Measurements from ENCODE around the gene TBCD. TPM values are rescaled to one million over a fixed set of nuclear protein-coding genes. Genes with fewer than 3 reads are reported as not detected.

TBCD gene
- total and polyA plus RNA-seq, 9 of the 15 experiments (the other 6 are each of a cell fraction or from before 2014, with no cell fraction given) = 8.9 to 98.5 (median 28.0) TPM

DNA sequence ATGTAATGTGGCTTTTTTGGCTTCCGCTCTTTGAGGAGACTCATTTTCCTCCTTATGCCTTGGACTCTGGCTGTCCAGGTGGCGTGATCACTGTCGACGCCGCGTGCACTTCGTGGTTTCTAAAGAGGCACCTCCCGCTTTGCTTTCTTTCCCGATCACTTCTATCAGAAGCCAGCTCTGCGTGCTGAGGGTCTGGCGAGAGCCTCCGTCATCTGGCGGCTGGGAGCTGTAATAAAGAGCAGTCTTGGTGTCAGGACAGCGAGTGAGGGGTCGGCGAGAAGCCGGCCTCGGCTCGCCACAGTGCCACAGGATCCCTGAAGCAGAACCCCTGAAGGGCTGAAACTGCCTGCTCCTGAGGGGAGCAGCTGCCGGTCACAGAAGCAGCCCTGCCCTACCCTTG, 80.5 kb downstream of the TBCD start:
- no peak overlapping the region for H3K27ac ChIP-seq (ENCODE audit: extremely low read depth, low read depth, low read length)
- ChIA-PET CTCF (ENCODE audit: low intra/inter-chr PET ratio) (no interaction called here), POLR2A (interaction anchor here (0.9 to 1.0 kb wide), 2 partner anchors 10 to 11 kb away, joined by 3 read pairs; no protein-coding TSS in a partner anchor)
- H3K4me3 ChIP-seq = no peak overlapping the region
- no peaks in the 10 kb centered on the region for H3K9me1 ChIP-seq (ENCODE audit: control insufficient read depth, insufficient read depth, low read length)
- 82% methylated on average over 18 of the region's 20 CpGs for WGBS (ENCODE audit: insufficient coverage, low coverage, missing lambda C conversion rate)
- no peak for FAIRE-seq
- TF ChIP-seq NFIC (IDR thresholded peaks at IDR 0.05) (no peak), CBX8 (IDR thresholded peaks at IDR 0.05; ENCODE audit: borderline replicate concordance, extremely low read depth, low read depth, low read length, poor library complexity, severe bottlenecking) (no peak), SIN3B (IDR thresholded peaks at IDR 0.05; ENCODE audit: low read depth) (no peak), ZNF57 (CRISPR knock-in tag; IDR thresholded peaks at IDR 0.05) (no peak), RBM34 (IDR thresholded peaks at IDR 0.05; ENCODE audit: borderline replicate concordance, insufficient read depth, low read length) (no peak), ZNF324 (CRISPR knock-in tag; IDR thresholded peaks at IDR 0.05) (no peak), HDAC6 (IDR thresholded peaks at IDR 0.05; ENCODE audit: low read depth, low read length) (no peak), ZFP30 (CRISPR knock-in tag; IDR thresholded peaks at IDR 0.05; ENCODE audit: borderline replicate concordance) (no peak), BCOR (IDR thresholded peaks at IDR 0.05) (no peak), ID3 (CRISPR knock-in tag; IDR thresholded peaks at IDR 0.05) (no peak), ID3 (tag; IDR thresholded peaks at IDR 0.05) (no peak), PYGO2 (tag; IDR thresholded peaks at IDR 0.05) (no peak), HSF4 (CRISPR knock-in tag; IDR thresholded peaks at IDR 0.05; ENCODE audit: borderline replicate concordance) (no peak), E2F1 (CRISPR knock-in tag; IDR thresholded peaks at IDR 0.05) (no peak), NCOA4 (IDR thresholded peaks at IDR 0.05; ENCODE audit: partially characterized antibody) (no peak), NR3C1 (CRISPR knock-in tag; IDR thresholded peaks at IDR 0.05) (no peak)
- TF ChIP-seq, protein P1, sequence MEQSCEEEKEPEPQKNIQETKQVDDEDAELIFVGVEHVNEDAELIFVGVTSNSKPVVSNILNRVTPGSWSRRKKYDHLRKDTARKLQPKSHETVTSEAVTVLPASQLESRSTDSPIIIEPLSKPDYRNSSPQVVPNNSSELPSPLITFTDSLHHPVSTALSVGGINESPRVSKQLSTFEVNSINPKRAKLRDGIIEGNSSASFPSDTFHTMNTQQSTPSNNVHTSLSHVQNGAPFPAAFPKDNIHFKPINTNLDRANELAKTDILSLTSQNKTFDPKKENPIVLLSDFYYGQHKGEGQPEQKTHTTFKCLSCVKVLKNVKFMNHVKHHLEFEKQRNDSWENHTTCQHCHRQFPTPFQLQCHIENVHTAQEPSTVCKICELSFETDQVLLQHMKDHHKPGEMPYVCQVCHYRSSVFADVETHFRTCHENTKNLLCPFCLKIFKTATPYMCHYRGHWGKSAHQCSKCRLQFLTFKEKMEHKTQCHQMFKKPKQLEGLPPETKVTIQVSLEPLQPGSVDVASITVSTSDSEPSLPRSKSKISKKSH (CRISPR knock-in tag; IDR thresholded peaks at IDR 0.05) = no peak
- TF ChIP-seq, protein P2, sequence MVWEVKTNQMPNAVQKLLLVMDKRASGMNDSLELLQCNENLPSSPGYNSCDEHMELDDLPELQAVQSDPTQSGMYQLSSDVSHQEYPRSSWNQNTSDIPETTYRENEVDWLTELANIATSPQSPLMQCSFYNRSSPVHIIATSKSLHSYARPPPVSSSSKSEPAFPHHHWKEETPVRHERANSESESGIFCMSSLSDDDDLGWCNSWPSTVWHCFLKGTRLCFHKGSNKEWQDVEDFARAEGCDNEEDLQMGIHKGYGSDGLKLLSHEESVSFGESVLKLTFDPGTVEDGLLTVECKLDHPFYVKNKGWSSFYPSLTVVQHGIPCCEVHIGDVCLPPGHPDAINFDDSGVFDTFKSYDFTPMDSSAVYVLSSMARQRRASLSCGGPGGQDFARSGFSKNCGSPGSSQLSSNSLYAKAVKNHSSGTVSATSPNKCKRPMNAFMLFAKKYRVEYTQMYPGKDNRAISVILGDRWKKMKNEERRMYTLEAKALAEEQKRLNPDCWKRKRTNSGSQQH (CRISPR knock-in tag; IDR thresholded peaks at IDR 0.05) = no peak
- 0 out of 2 replicates have a peak, but pooled peaks cover 2% of the 10 kb centered on the region for H3K9me3 ChIP-seq (replicated peaks; ENCODE audit: control insufficient read depth, insufficient read depth, low read depth, low read length)
- H3K27me3 ChIP-seq (ENCODE audit: control insufficient read depth in 2 of 2, insufficient read depth in 2 of 2, low read length in 2 of 2) = no peaks in the 10 kb centered on the region
- no peaks in the 10 kb centered on the region for H3K79me2 ChIP-seq (ENCODE audit: control insufficient read depth, insufficient read depth, low read length)
- no peak overlapping the region for H3K4me2 ChIP-seq (ENCODE audit: insufficient read depth, low read length)
- ATAC-seq = no peak
- no peak for DNase-seq (ENCODE audit: extremely low read depth in 1 of 4, low spot score in 3 of 4)
- in situ Hi-C loops (cut with MboI) = no loop called here
- intact Hi-C loops (cut with micrococcal nuclease) = no loop called here
- H3K4me1 ChIP-seq (replicated peaks in 1 of 2; ENCODE audit: control insufficient read depth in 2 of 2, insufficient read depth in 2 of 2, low read length in 2 of 2) = peaks cover 0 to 29% of the 10 kb centered on the region in 2 experiments; a peak in 2 of 5 replicates
- peak overlapping the region in 1 of 2 experiments; percentile 65; a peak in 2 of 4 replicates for H3K9ac ChIP-seq (ENCODE audit: insufficient read depth in 1 of 2, low read depth in 2 of 2, low read length in 2 of 2)
- H4K20me1 ChIP-seq (replicated peaks; ENCODE audit: control insufficient read depth, insufficient read depth, low read length) = no peaks in the 10 kb centered on the region
- no TSS peak for BruUV-seq (replicated peaks)
- H2AFZ ChIP-seq (ENCODE audit: low read depth, low read length) = no peak overlapping the region
- H3K36me3 ChIP-seq (ENCODE audit: control insufficient read depth, insufficient read depth, low read length) = peaks cover 50% of the 10 kb centered on the region; the same call in 2 of the 3 replicates
